OCI-LY7 (cell line): ENCODE results near the gene SRBD1. TPM values are rescaled to one million over a fixed set of nuclear protein-coding genes. Genes with fewer than 3 reads are reported as not detected.

Experiments used
- BruUV-seq: library from RNA; stranded (reverse); fragments of 400-500 nt; replicated peaks from 2 replicates; lab custom pipeline; 2021; lab: Mats Ljungman, UMichigan
- CTCF ChIA-PET: fragments of 300-600 bp; sonication (Branson Sonifier 250); formaldehyde crosslinking; loops from one replicate; lab custom pipeline; 2022; ENCODE audit warnings: antibody characterized with exemption; ENCODE audit not compliant: unreplicated experiment; lab: Charles Lee
- POLR2A ChIA-PET: fragments of 300-600 bp; sonication (Branson Sonifier 250); formaldehyde crosslinking; loops from one replicate; lab custom pipeline; 2022; ENCODE audit warnings: antibody characterized with exemption; lab: Charles Lee
- DNase-seq: peaks from one replicate; pipeline ENCODE4 v3.0.0-alpha.2; 2015; ENCODE audit warnings: low spot score
- H2AFZ ChIP-seq: fragments of 200-600 bp; sonication (generic), shearing (Covaris generic); 2 replicates; pipeline ENCODE4 v1.6.1; 2014; ENCODE audit warnings: mild to moderate bottlenecking, antibody characterized with exemption, low read length, moderate library complexity
- H3K27ac ChIP-seq: fragments of 200-600 bp; sonication (generic); 2 replicates; pipeline ENCODE4 v1.5.1; 2014; ENCODE audit warnings: mixed run types, low read depth, mild to moderate bottlenecking, moderate library complexity, low read length, inconsistent platforms; ENCODE audit not compliant: poor library complexity, severe bottlenecking
- H3K36me3 ChIP-seq: fragments of 200-600 bp; sonication (generic); 2 replicates; pipeline ENCODE4 v1.6.1; 2014; ENCODE audit warnings: mild to moderate bottlenecking, antibody characterized with exemption, low read length, moderate library complexity, mixed read lengths; ENCODE audit not compliant: insufficient read depth
- H3K4me1 ChIP-seq: fragments of 200-600 bp; sonication (generic); 2 replicates; pipeline ENCODE4 v1.5.1; 2014; ENCODE audit warnings: mild to moderate bottlenecking, low read length; ENCODE audit not compliant: insufficient read depth, poor library complexity, severe bottlenecking
- H3K4me2 ChIP-seq: fragments of 200-600 bp; sonication (generic); 2 replicates; pipeline ENCODE4 v1.6.1; 2014; ENCODE audit warnings: mild to moderate bottlenecking, low read length
- H3K4me3 ChIP-seq: fragments of 200-600 bp; sonication (generic); 2 replicates; pipeline ENCODE4 v1.5.1; 2014; ENCODE audit warnings: mild to moderate bottlenecking, low read depth, low read length; ENCODE audit not compliant: poor library complexity, severe bottlenecking
- H3K79me2 ChIP-seq: fragments of 200-600 bp; sonication (generic); 2 replicates; pipeline ENCODE4 v1.6.1; 2016; ENCODE audit warnings: low read depth, mild to moderate bottlenecking, low read length, moderate library complexity, mixed read lengths; ENCODE audit not compliant: insufficient read depth
- H3K9me2 ChIP-seq: fragments of 200-600 bp; sonication (generic); 2 replicates; pipeline ENCODE4 v1.6.1; 2016; ENCODE audit warnings: mild to moderate bottlenecking, low read length, mixed read lengths; ENCODE audit not compliant: insufficient read depth
- H3K9me3 ChIP-seq: fragments of 200-600 bp; sonication (generic); 2 replicates; pipeline ENCODE4 v1.6.1; 2014; ENCODE audit warnings: mild to moderate bottlenecking, mixed run types, low read length, mixed read lengths
- H4K20me1 ChIP-seq: fragments of 200-600 bp; sonication (generic); 2 replicates; pipeline ENCODE4 v1.6.1; 2014; ENCODE audit warnings: mild to moderate bottlenecking, antibody characterized with exemption, low read length, moderate library complexity, mixed read lengths; ENCODE audit not compliant: insufficient read depth
- CTCF ChIP-seq: fragments of 200-600 bp; sonication (generic); conservative IDR thresholded peaks from 2 replicates; pipeline ENCODE4 v1.5.1; 2014; ENCODE audit warnings: mild to moderate bottlenecking, antibody characterized with exemption, low read length, moderate library complexity, mixed read lengths
- EZH2phosphoT487 ChIP-seq: fragments of 200-600 bp; sonication (generic); IDR thresholded peaks from 2 replicates; pipeline ENCODE4 v1.6.1; 2018; ENCODE audit warnings: low read depth, borderline replicate concordance, mild to moderate bottlenecking, mixed run types, antibody characterized with exemption, low read length, moderate library complexity, mixed read lengths
- intact Hi-C: fragments of 100-400 bp; cut with micrococcal nuclease; formaldehyde crosslinking; loops from one replicate; pipeline ENCODE4 v1.10.0; 2022; ENCODE audit not compliant: unreplicated experiment
- total RNA-seq, 2 experiments: library from RNA; depleted of rRNA in 1 of 2; stranded (reverse); fragments of >200 nt in 1 of 2; shearing (Covaris generic) in 1 of 2; gene quantifications; 2 replicates each; pipeline ENCODE4 v1.2.3, GENCODE V29; 2014 to 2022

SRBD1 gene
- total RNA-seq, 2 experiments from 2014 or later = 13.9 to 16.0 TPM

DNA sequence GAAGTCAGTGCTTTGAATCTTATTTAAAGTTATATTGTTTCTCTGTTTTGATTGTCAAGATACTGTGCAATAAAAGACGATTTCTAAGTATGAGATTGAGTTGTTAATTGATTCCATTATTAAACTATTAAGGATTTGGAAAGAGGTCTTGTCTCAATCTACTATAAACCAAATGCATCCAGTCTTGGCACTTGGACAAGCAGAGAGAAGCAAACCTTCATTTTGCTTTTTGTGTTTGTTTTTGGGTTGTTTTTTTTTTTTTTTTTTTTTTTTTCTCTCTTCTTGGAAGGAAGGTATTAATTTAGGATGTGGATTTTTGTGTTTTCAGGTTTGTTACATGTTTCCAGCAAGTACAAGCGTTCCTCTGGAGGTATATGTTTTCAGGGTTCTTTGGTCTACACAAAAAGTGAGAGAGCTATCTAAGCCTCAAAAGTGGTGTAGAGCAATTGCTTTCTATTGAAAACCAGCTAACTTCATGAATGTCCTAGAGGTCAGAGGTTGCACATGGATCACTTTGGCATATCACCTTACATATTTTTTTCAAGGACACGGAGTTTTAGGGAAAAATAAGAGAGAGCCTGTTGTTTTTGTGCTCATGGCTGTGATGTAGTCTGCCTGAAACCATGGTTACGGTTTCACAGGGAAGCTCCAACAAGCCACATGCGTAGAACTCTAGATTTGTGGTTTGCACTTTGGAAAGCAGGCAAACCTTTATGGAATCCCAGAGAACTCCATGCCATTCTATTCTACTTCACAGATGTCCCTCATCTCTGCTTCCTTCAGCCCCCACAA is 42.3 kb upstream of the SRBD1 start:
- Histone ChIP-seq H3K4me1 (peaks cover 19% of the 10 kb centered on the region), H3K79me2 (peaks cover 3% of the 10 kb centered on the region; the same call in 1 of the 2 replicates), H4K20me1 (no peaks in the 10 kb centered on the region; the same call in 1 of the 2 replicates), H3K27ac (no peak overlapping the region), H3K4me2 (peak overlapping the region; percentile 99), H3K9me2 (no peaks in the 10 kb centered on the region), H3K4me3 (peak overlapping the region; percentile 89), H2AFZ (no peak overlapping the region), H3K9me3 (no peaks in the 10 kb centered on the region), H3K36me3 (no peaks in the 10 kb centered on the region)
- intact Hi-C loops = loop anchor here (5.0 kb wide), 2 partner anchors 39 to 89 kb away; no protein-coding TSS in a partner anchor
- TF ChIP-seq EZH2phosphoT487 (no peak), CTCF (no peak)
- BruUV-seq = TSS peak; percentile 51
- DNase-seq = no peak
- ChIA-PET CTCF (interaction anchor here (0.6 to 1.6 kb wide), 3 partner anchors 26 to 181 kb away, joined by 3 to 6 read pairs (median 3); no protein-coding TSS in a partner anchor), POLR2A (interaction anchor here (0.5 to 2.1 kb wide), 9 partner anchors 9 to 1981 kb away, joined by 3 to 10 read pairs (median 4); partner anchors contain the start of gene SRBD1)

GRCh38 chr2:45652090-45653031 is 41.3 kb upstream of the SRBD1 start:
- peak overlapping the region; percentile 99 for H3K4me2 ChIP-seq
- peaks cover 3% of the 10 kb centered on the region; the same call in 1 of the 2 replicates for H3K79me2 ChIP-seq
- no peak overlapping the region for H3K27ac ChIP-seq
- H2AFZ ChIP-seq = peak overlapping the region; percentile 62; the same call in 1 of the 2 replicates
- H3K9me2 ChIP-seq = no peaks in the 10 kb centered on the region
- no TSS peak for BruUV-seq
- H3K9me3 ChIP-seq = no peaks in the 10 kb centered on the region
- POLR2A ChIA-PET = interaction anchor here (0.7 to 2.1 kb wide), 10 partner anchors 13 to 284 kb away, joined by 3 to 7 read pairs (median 4); partner anchors contain the start of gene SRBD1
- H4K20me1 ChIP-seq = no peaks in the 10 kb centered on the region; the same call in 1 of the 2 replicates
- CTCF ChIA-PET = interaction anchor here (0.6 to 1.7 kb wide), 5 partner anchors 25 to 191 kb away, joined by 3 to 10 read pairs (median 5); no protein-coding TSS in a partner anchor
- intact Hi-C loops = loop anchor here (5.0 kb wide), 2 partner anchors 40 to 90 kb away; no protein-coding TSS in a partner anchor
- peak overlapping the region; percentile 89 for H3K4me3 ChIP-seq
- no peak for TF ChIP-seq EZH2phosphoT487
- TF ChIP-seq CTCF = no peak
- peaks cover 19% of the 10 kb centered on the region for H3K4me1 ChIP-seq
- H3K36me3 ChIP-seq = no peaks in the 10 kb centered on the region
- peak; percentile 36 for DNase-seq
